Transverse colon (tissue), 4 donors: Measurements from ENCODE around the gene HSFX3.

Experiments used
- CTCF ChIP-seq, 5 experiments: fragments of 200-600 bp in 3 of 5; fragments of 450-650 bp in 2 of 5; sonication (generic) in 3 of 5; IDR thresholded peaks; 1 replicate in 2 of 5; 2 replicates in 3 of 5; pipeline ENCODE4 v1.5.1; 2016 to 2017; ENCODE audit warnings: antibody characterized with exemption in 5 of 5, inconsistent platforms in 3 of 5, mild to moderate bottlenecking in 2 of 5, moderate library complexity in 1 of 5
- POLR2AphosphoS5 ChIP-seq, 3 donors: sonication (generic); formaldehyde crosslinking; IDR thresholded peaks; one replicate each; pipeline ENCODE4 v1.6.1; 2016; ENCODE audit warnings: antibody characterized with exemption in 3 of 3

- TF ChIP-seq CTCF (IDR thresholded peaks at IDR 0.05), result no peak
- no peak for TF ChIP-seq POLR2AphosphoS5 (IDR thresholded peaks at IDR 0.05)
These were observed 9.5 kb downstream of the HSFX3 start for GRCh38 chrX:149540131-149540620.
